Body of pancreas (tissue), 4 donors: ENCODE results near the gene TMPRSS9. TPM values are rescaled to one million over a fixed set of nuclear protein-coding genes. Genes with fewer than 3 reads are reported as not detected.

ENCODE experiments used
- ATAC-seq: fragments of 150-250 bp; one replicate; pipeline ENCODE4 v1.9.1; 2016
- DNase-seq, 4 donors: peaks; one replicate each; pipeline ENCODE4 v3.0.0-alpha.2; 2019
- H3K27ac ChIP-seq, 4 donors: fragments of 200-600 bp; sonication (generic); 1 replicate in 3 of 4; 2 replicates in 1 of 4; pipeline versions ENCODE4 v1.5.1 to v1.6.1; 2016 to 2019; ENCODE audit warnings: mild to moderate bottlenecking in 1 of 4, mixed read lengths in 1 of 4, moderate library complexity in 1 of 4
- H3K27me3 ChIP-seq, 2 donors: fragments of 200-600 bp; sonication (generic); one replicate each; pipeline ENCODE4 v1.6.0; 2016; ENCODE audit warnings: mild to moderate bottlenecking in 1 of 2
- H3K36me3 ChIP-seq, 2 donors: fragments of 200-600 bp; sonication (generic); replicated peaks in 1 of 2; 2 replicates each; pipeline ENCODE4 v1.5.1; 2016; ENCODE audit warnings: low read depth in 2 of 2; ENCODE audit not compliant: insufficient read depth in 1 of 2
- H3K4me1 ChIP-seq: fragments of 200-600 bp; sonication (generic); one replicate; pipeline ENCODE4 v1.6.0; 2016
- H3K4me3 ChIP-seq, 2 donors: fragments of 200-600 bp; sonication (generic); 1 replicate in 1 of 2; 2 replicates in 1 of 2; pipeline ENCODE4 v1.5.1; 2016 to 2019
- H3K9me3 ChIP-seq, 3 donors: fragments of 200-600 bp; sonication (generic); 1 replicate in 2 of 3; 2 replicates in 1 of 3; pipeline ENCODE4 v1.5.1; 2016
- CTCF ChIP-seq, 7 experiments: fragments of 450-650 bp in 4 of 7; fragments of 200-600 bp in 3 of 7; sonication (generic) in 3 of 7; IDR thresholded peaks; one replicate each; pipeline ENCODE4 v1.5.1; 2016 to 2019; ENCODE audit warnings: antibody characterized with exemption in 7 of 7
- POLR2A ChIP-seq, 3 donors: fragments of 450-650 bp; IDR thresholded peaks; one replicate each; pipeline ENCODE4 v1.6.1; 2016; ENCODE audit warnings: antibody characterized with exemption in 3 of 3, mild to moderate bottlenecking in 2 of 3
- WGBS, 2 donors: methylation state at CpG; one replicate each; pipeline ENCODE4 v1.1.5; 2017; 5-methylcytosine and 5-hydroxymethylcytosine counted together
- intact Hi-C: fragments of 100-400 bp; cut with DNase I; formaldehyde crosslinking; loops from one replicate; pipeline ENCODE4 v1.15.1; 2023
- total RNA-seq, 2 donors: library from RNA; depleted of rRNA; stranded (reverse); fragments of >200 nt; gene quantifications; one replicate each; pipeline ENCODE4 v1.1.0, GENCODE V29; 2016

The TMPRSS9 gene
- total RNA-seq, 2 donors from 2014 or later = not detected

DNA sequence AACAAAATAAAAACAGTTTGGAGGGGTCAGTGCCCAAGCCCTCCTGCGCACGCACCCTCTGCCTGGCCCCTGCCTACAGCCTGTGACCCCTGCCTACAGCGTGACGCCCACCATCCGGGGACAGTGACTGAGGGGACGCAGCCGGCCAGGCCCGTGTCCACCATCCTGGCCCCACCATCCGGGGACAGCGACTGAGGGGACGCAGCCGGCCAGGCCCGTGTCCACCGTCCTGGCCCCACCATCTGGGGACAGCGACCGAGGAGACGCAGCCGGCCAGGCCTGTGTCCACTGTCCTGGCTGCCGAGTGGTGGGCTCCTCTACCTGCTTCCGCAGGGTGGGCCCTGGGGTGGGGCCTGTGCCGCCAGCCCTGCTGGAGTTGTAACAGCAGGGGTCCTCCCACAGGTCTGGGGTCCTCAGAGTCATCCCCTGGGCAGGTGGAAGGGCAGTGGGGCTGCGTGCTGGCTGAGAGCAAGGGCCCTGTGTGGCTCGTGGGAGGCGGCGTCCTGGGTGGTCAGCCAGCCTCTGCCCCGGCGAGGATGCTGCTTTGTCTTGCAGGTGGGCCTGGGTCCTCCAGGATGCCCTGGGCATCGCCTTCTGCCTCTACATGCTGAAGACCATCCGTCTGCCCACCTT, 17.3 kb upstream of the TMPRSS9 start:
- intact Hi-C loops = no loop called here
- ATAC-seq (no peak), DNase-seq (no peak)
- H3K36me3 ChIP-seq = peaks cover 0 to 8% of the 10 kb centered on the region in 2 donors
- no peaks in the 10 kb centered on the region for H3K27me3 ChIP-seq
- no peak for TF ChIP-seq CTCF (IDR thresholded peaks at IDR 0.05)
- no peak for TF ChIP-seq POLR2A (IDR thresholded peaks at IDR 0.05)
- H3K27ac ChIP-seq = no peak overlapping the region
- no peaks in the 10 kb centered on the region for H3K9me3 ChIP-seq
- no peak overlapping the region for H3K4me3 ChIP-seq
- WGBS, 2 donors = 87 to 100% methylated on average over 7 to 17 of the region's 29 CpGs
- peaks cover 3% of the 10 kb centered on the region for H3K4me1 ChIP-seq

- ATAC-seq (no peak), DNase-seq (no peak)
- 91 to 97% methylated on average over 22 to 28 of the region's 31 CpGs for WGBS, 2 donors
- H3K27ac ChIP-seq = no peak overlapping the region
- no peaks in the 10 kb centered on the region for H3K9me3 ChIP-seq
- H3K4me3 ChIP-seq = no peak overlapping the region
- intact Hi-C loops = no loop called here
- H3K27me3 ChIP-seq = no peaks in the 10 kb centered on the region
- H3K4me1 ChIP-seq = no peaks in the 10 kb centered on the region
- TF ChIP-seq CTCF (IDR thresholded peaks at IDR 0.05) = no peak
- no peak for TF ChIP-seq POLR2A (IDR thresholded peaks at IDR 0.05)
- peaks cover 0 to 8% of the 10 kb centered on the region in 2 donors for H3K36me3 ChIP-seq
Measured at GRCh38 chr19:2343289-2343982, 16.6 kb upstream of the TMPRSS9 start.

GRCh38 chr19:2344381-2344870, 15.6 kb upstream of the TMPRSS9 start:
- Histone ChIP-seq H3K27ac (no peak overlapping the region), H3K4me1 (no peaks in the 10 kb centered on the region), H3K36me3 (peaks cover 0 to 8% of the 10 kb centered on the region in 2 donors), H3K27me3 (no peaks in the 10 kb centered on the region), H3K4me3 (no peak overlapping the region), H3K9me3 (no peaks in the 10 kb centered on the region)
- TF ChIP-seq CTCF (IDR thresholded peaks at IDR 0.05) (no peak), POLR2A (IDR thresholded peaks at IDR 0.05) (no peak)
- no peak for ATAC-seq
- WGBS, 2 donors = 91 to 94% methylated on average over 16 to 22 of the region's 24 CpGs
- DNase-seq = no peak
- intact Hi-C loops = no loop called here

DNA sequence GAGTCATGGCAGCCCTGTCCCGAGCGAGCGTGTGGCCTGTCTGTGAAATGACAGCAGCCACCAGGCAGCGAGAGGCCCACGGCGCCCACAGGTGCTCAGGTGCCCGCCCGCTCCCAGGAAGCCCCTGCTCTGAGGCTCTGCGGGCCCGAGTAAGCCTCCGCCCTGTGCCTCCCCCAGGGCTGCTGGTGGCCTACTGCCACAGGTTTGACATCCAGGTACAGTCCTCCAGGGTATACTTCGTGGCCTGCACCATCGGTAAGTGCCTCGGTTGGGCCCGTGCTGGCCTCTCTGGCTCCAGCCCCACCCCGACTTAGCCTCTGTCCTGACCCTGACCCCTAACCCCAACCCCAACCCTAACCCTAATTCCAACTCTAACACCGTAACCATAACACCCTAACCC, 15.0 kb upstream of the TMPRSS9 start:
- TF ChIP-seq POLR2A (IDR thresholded peaks at IDR 0.05) (no peak), CTCF (IDR thresholded peaks at IDR 0.05) (no peak)
- WGBS, 2 donors = 95 to 96% methylated on average over 6 to 17 of the region's 17 CpGs
- ATAC-seq (no peak), DNase-seq (no peak)
- H3K4me1 ChIP-seq = no peaks in the 10 kb centered on the region
- intact Hi-C loops = no loop called here
- H3K27me3 ChIP-seq = no peaks in the 10 kb centered on the region
- H3K27ac ChIP-seq = no peak overlapping the region
- H3K4me3 ChIP-seq = no peak overlapping the region
- H3K9me3 ChIP-seq = no peaks in the 10 kb centered on the region
- H3K36me3 ChIP-seq = peaks cover 0 to 8% of the 10 kb centered on the region in 2 donors
